ENCODE measurements around the gene CHST15.

CHST15 gene

DNA sequence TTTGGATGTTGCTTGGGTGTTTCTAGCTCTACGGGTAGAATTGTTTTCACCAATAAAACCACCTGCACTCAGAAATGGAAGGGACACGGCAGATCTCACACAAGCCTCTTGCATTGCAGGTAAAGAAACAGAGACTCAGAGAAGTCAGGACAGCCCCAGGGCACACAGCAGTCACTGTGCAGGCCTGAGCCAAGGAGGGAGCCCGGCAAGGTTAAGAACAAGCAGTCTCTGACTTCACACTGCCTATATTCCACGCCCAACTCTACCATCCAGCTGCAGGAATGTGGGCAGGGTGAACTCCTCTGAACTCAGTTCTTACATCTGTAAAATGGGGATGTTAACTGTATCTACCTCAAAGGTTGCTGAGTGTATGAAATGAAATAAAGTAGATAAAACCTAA lies 15.4 kb downstream of the CHST15 start:
- DNase-seq: no peak

DNA sequence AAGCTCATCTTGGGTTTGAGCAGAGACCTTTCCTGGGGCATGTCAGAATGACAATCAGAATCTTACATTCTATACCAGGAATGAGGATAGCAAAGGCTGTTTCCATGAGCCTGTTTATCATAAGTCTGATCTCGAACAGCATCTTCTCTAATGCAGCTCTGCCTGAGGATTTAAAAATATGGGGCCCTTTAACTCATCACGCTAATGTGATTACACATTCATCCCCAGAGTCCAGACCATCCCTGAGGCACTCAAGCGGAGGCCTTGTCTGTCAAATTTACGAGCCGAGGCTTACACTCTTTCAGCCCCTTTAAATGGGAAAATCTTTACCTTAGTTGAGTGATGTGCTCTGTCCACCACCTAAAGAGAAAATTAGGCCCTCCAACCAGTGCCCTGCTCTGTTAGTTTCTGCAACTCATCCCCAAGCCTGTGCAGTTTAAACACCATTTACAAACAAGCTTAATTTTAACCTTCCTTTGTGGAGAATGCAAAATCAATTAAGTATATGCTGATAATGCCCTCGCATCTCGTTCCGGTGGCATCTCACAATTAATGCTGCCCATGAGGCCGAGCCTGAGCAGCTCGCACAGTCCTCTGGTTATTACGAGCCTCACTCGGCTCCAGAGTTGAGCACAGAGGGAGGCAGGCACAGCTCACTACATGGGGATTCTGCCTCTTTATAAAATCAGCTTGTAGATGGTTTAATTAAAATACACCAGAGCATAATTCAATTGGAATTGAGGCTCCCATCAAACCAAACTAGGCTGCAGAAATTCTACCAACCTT lies 16.0 kb downstream of the CHST15 start:
- no peak for DNase-seq

DNA sequence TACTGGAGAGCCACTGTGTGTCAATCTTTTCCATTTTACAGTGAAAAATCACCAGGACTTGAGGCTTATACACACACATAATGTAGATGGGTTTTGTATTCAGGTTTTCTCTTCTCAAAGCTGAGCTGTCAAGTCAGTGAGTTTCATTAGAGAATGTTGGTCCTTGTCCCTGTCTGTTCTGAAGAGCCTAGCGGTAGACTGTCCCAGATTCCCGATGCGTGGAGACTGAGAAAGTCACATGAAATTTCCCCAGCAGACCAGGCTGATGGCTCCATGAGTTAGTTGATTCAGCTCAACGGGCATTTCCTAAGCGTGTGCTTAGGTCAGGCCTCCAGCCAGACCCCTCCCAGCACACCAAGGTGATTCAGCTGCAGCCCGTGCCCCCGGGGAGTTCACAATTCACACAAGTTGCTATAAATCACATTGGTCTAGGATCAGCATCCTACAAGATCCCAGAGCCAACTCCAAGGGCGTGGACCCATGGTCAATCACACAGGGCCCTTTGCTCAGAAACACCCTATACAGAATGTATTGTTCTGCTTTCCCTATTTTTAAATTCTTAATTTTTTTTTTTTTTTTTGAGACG lies 17.2 kb downstream of the CHST15 start:
- no peak for DNase-seq

GRCh38 chr10:124075231-124075955 lies 18.0 kb downstream of the CHST15 start:
- no peak for DNase-seq

GRCh38 chr10:124074501-124075109 lies 18.8 kb downstream of the CHST15 start:
- DNase-seq: no peak

DNA sequence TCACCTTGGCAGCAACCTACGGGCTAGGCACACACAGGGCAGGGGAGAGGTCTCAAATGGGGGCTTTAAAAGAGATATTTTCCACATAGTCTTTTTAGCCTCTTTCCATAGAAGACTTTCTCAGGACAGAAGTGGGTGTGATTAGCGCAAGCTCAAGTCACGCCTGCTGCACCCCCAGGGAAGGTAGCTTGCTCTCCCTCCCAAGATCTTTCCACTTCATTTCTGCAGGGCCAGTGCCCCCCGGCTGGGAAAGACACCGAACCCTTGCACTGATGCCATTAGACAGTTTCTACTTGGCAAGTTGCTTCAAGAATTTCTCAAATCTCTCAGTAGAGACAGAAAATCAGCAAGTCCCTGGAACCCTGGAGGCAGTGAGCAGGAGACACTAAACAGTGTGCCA lies 19.4 kb downstream of the CHST15 start:
- DNase-seq: no peak

DNA sequence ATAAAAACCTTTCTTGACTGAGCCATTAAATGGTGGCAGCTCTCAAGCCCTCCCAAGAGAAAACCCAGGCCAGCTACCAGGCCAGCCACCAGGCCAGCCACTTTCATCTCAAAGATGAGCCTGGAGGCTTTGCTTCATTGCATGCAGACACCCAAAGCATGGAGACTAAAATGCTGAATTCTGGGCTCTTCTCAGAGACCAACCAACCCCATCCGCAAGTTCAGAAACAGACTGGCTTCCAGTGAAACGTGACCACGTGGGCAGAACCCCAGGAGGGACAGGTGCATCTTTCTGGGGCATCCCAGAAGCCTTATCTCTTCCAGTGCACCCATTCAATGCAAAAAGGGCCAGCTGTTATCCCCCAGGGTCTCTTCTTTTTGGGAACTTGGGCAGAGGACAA lies 20.9 kb downstream of the CHST15 start:
- DNase-seq: no peak

DNA sequence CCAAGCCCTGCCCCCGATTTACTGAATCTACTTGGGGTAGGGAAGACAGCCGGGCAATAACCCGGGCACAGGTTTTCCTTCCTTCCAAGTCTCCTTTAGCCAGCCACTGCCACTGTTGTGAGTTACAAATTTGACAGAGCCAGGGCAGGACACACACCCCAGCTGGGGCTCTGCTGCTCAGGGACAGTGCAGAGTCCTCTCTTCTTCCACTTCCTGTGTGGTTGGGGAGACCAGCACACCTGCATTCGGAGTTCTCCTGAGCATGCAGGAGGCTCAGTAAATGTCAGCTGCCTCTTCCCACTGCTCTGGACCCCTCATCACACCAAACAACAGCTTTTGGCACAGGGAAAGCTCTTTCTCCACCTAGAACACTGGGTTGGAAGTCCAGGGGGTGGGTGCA lies 21.3 kb downstream of the CHST15 start:
- DNase-seq: no peak

DNA sequence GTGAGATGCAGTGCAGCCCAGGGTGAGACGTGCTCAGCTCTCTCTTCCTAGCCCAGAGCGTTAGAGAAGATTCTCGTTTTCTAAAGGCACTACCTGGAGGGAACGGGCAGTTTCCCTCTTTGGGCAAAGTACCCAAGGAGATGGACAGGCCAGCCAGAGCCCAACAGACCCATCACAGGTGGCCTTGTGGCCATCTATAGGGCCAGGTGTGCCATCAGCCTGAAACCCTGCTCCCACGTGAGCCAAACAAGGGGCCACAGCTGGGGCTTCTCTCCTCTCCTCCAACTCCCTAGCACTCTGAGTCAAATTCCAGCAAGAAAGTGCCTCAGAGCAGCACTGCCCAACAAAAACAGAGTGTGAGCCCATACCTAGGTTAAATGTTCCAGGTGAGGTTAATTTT lies 22.3 kb downstream of the CHST15 start:
- no peak for DNase-seq

- no peak for DNase-seq
These were observed 22.7 kb downstream of the CHST15 start for GRCh38 chr10:124070666-124071065.

DNA sequence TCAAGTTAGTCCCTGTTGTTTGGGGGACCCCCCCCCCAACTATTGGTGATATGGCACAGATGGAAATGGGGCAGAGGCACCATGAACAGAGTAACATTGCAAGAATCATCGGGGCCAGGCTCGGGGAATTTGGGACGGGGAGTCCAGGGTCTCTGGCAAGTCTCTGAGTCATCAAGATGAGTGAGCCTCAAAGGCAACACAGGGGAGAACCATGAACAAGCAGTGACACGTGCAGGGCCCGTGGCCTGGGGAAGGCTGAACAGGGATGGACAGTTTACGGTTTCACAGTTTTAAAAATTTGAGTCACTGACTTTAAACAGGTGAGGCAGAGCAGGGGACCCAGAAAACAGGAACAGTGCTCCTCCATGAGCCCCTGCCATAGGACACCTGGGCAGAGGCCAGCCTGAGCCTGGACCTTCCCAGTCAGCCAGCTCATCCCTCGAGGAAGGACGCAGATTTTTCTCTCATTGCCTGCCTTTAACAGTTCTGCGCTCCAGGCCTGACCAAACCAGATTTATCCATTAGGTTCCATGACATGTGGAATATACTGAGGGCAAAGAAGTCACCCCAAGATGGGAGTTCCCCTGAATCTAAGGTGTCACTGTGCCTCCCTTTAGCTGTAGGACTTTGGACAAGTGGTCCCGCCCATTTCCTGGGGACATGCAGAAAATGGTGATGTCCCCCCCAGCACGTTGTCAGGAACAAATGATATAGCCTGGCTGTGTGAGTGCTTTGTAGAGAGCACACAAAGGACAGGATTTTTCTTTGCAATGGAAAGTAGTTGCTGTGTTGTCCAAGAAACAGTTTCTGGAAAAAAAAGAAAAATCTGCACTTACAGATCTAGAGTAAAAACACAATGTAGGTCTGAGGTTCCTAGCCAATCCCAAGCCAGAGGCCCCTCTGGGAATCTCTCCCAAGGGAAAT lies 23.8 kb downstream of the CHST15 start:
- DNase-seq: no peak

- no peak for DNase-seq
These were observed 24.5 kb downstream of the CHST15 start for GRCh38 chr10:124068929-124069328.

DNA sequence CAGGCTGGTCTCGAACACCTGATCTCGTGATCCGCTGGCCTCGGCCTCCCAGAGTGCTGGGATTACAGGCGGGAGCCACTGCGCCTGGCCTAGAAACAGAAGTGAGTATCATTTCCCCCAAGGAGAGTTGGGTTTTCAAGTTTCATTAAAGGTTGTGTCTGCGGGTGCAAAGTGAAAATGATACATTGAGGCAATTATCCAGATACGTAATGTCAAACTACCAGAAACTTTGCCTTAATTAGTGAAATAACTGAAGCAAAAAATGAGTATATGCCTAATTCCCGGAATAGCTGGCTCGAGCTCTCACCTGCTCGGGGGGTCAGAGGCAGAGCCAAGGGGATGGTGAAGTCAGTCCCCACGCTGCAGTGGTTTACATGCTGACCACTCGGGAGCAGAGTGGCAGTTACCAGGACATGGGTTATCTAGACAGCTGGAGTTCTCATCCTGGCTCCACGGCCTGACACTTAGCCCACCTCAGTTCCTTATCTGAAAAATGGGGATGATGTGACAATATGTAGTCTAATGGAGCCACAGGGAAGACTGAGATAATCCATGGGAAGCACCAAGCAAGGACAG lies 25.5 kb downstream of the CHST15 start:
- no peak for DNase-seq

GRCh38 chr10:124066781-124067714 lies 26.4 kb downstream of the CHST15 start:
- DNase-seq: no peak

DNA sequence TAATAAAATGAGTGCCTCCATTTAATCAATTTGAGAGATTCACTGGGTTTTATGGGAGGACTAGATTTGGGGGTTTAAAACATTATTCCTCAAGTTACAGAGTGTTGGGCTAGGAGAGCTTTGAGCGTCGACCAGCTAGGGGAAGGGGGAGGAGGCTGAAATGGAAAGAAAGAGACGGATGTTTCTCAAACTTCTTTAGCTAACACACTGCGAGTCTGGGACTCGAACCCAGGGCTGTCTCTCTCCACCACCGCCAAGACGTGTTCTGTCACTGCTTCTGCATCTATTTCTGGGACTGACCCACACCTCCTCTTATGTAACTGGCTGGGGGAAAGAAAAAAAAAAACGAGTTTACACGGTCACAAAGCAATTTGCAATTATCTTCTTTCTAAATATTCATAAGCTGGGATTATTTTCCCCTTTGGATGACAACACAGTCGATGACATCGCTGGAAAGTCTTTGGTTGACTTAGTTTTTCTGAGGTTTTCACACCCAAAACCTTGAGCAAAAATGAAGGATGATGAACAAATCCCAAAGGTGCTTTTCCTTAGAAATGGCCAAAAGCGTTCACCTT lies 27.2 kb downstream of the CHST15 start:
- DNase-seq: no peak

DNA sequence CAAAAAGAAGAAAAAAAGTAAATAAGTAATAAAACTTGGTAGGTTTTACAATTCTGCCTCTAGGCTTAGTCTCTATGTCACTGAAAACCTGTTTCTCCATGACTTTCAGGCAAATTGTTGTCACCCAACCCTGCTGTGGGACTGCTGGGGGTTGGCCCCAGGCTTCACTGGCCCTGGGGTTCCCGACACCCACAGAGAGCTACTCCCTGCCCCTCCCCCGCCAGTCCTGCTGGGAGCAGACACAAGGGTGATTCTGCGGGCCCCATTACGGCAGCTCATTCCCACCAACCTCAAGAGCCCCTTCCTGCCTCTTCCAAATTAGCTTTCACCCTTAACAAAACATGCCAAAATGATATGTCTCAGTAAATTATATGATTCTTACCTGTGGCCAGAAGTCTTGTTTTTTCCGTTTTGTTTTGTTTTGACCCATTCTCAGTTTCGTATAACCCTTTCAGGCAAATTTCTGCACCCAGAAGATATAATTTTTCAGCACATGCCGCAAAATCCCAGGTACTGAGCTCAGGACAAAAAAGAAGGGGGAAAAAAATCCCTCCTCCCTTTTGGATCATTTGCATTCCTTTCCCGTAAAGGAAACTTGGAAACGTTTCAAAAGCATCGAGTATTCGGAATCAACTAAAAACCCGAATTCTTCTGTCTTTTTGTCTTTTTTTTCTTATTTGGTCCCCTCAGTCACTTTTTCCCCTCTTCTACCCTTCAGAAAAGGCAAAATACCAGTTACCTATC lies 27.8 kb downstream of the CHST15 start:
- no peak for DNase-seq

DNA sequence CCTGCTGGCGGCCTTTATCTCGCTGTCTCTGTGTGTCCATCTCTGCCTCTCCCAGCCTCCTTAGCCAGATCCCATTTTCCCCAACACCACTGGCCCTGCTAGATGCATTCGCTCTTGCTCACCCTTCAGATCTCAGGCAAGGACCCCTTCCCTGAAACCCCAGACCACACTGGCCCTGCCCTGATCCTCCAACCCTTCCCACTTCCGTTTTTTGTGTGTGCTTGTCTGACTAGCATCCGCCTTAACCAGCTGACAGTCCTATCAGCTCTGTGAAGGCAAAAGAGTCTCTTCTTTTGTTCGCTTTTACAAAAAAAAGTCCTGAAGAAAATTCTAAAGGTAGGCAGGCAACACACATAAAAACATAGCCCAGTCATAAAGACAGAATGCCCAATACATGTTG lies 28.7 kb downstream of the CHST15 start:
- no peak for DNase-seq

DNA sequence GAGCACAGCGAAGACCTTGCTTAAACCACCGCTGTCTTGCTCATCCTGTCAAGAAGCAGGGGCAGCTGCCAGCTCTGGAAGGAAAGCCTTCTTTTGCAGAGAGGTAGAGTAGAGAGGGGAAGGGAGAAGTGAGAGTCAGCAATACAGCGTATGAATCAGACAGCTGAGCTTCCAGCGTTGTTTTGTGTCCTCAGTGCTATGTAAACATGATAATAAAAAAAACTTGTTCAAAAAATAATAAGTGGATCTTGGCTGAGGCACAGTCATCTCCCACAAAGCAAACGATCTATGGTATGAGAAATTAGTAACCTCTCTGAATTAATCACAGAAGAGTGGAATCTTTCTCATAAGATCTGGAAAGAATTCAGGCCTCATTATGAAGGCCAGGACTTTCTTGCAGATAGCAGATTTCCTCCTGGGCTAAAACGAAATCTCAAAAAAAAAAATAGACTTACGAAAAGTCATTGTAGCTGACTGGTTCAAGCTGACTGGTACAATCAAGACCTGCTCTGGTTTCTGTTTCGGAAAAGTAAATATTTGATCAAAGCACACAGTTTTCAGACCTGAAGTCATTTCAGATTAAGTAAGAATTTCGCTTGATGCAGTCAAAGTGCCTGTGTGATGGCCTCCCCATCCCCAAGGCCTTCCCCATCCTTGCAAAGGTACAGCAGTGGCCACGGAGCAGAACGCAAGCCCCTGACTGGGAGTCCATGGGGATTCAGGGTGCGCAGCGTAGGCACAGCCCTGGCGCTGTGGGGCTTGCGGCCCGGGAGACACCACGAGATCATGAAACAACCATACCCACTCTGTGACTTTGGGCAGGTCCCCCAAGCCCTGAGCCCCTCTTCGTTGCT lies 29.4 kb downstream of the CHST15 start:
- DNase-seq: peak; percentile 67

DNA sequence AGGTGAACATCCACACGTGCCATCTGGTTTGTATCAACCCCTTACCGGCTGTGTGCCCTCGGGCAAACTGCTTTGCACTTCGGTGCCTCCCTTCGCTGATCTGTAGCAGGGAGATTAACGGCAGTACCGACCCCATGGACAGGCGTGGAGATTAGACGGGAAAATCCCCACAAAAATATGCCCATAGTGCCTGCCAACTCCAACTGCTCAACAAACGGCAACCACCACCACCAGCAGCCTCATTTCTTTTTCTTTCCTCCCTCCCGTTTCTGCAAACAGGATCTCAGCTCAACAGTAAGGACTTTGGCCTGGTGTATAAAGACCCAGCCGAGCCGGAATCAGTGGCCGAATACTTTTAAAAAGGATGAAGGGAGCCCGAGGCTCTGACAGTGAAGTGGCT lies 31.0 kb downstream of the CHST15 start:
- no peak for DNase-seq

Measured in NCI-H1105 treated with DMSO at 0.1 percent for 48 hours (cell line).